Dendritic cell treated with granulocyte-macrophage colony-stimulating factor and Interleukin-4, amounts not matched to agents 40 ng/mL and 50 ng/mL, for 4 days (primary cell): ENCODE data around the gene WDR75.

Experiments
- H3K27ac Mint-ChIP-seq: one replicate; pipeline ENCODE4 v1.8.0; 2022; ENCODE audit warnings: mild to moderate bottlenecking, mixed read lengths
- H3K27me3 Mint-ChIP-seq: one replicate; pipeline ENCODE4 v1.8.0; 2022; ENCODE audit warnings: mild to moderate bottlenecking, mixed read lengths
- H3K36me3 Mint-ChIP-seq: one replicate; pipeline ENCODE4 v1.8.0; 2022; ENCODE audit warnings: low read depth, mixed read lengths
- H3K4me1 Mint-ChIP-seq: one replicate; pipeline ENCODE4 v1.8.0; 2022; ENCODE audit warnings: low read depth, mixed read lengths
- H3K4me3 Mint-ChIP-seq: one replicate; pipeline ENCODE4 v1.8.0; 2022; ENCODE audit warnings: mild to moderate bottlenecking, moderate library complexity, mixed read lengths
- H3K9me3 Mint-ChIP-seq: one replicate; pipeline ENCODE4 v1.8.0; 2022; ENCODE audit warnings: mixed read lengths
- intact Hi-C: fragments of 100-400 bp; cut with micrococcal nuclease; formaldehyde crosslinking; loops from one replicate; pipeline ENCODE4 v1.15.0; 2022

WDR75 gene

GRCh38 chr2:189440947-189441708, at the start of gene WDR75:
WDR75 (plus strand) TSS chr2:189441474; CDS start chr2:189441493, 19 bp downstream.
- Mint-ChIP-seq H3K36me3 (peaks cover 9% of the 10 kb centered on the region), H3K27me3 (peaks cover 2% of the 10 kb centered on the region), H3K27ac (peak within 1 kb of the TSS; percentile 99), H3K9me3 (no peaks in the 10 kb centered on the region), H3K4me1 (no peaks in the 10 kb centered on the region), H3K4me3 (peak within 1 kb of the TSS; percentile 99)
- intact Hi-C loops, result loop anchor here (1.0 to 5.0 kb wide), 2 partner anchors 141 to 343 kb away; partner anchors contain the start of genes ORMDL1, PMS1 and SLC40A1

GRCh38 chr2:189393440-189394111, 47.7 kb upstream of the WDR75 start:
- H3K4me3 Mint-ChIP-seq, result no peak overlapping the region
- no peaks in the 10 kb centered on the region for H3K9me3 Mint-ChIP-seq
- intact Hi-C loops, result no loop called here
- H3K27ac Mint-ChIP-seq, result no peak overlapping the region
- no peaks in the 10 kb centered on the region for H3K4me1 Mint-ChIP-seq
- H3K27me3 Mint-ChIP-seq, result no peaks in the 10 kb centered on the region
- H3K36me3 Mint-ChIP-seq, result no peaks in the 10 kb centered on the region

- no peak overlapping the region for H3K27ac Mint-ChIP-seq
- no peaks in the 10 kb centered on the region for H3K27me3 Mint-ChIP-seq
- no peaks in the 10 kb centered on the region for H3K9me3 Mint-ChIP-seq
- no peak overlapping the region for H3K4me3 Mint-ChIP-seq
- no peaks in the 10 kb centered on the region for H3K4me1 Mint-ChIP-seq
- intact Hi-C loops, result no loop called here
- no peaks in the 10 kb centered on the region for H3K36me3 Mint-ChIP-seq
Observed at GRCh38 chr2:189394525-189394924, 46.7 kb upstream of the WDR75 start.

- intact Hi-C loops, result no loop called here
- H3K27me3 Mint-ChIP-seq, result no peaks in the 10 kb centered on the region
- H3K36me3 Mint-ChIP-seq, result no peaks in the 10 kb centered on the region
- no peaks in the 10 kb centered on the region for H3K4me1 Mint-ChIP-seq
- no peaks in the 10 kb centered on the region for H3K9me3 Mint-ChIP-seq
- H3K4me3 Mint-ChIP-seq, result no peak overlapping the region
- H3K27ac Mint-ChIP-seq, result no peak overlapping the region
Observed at GRCh38 chr2:189402932-189403331, 38.3 kb upstream of the WDR75 start.

GRCh38 chr2:189406586-189407233, 34.6 kb upstream of the WDR75 start:
- intact Hi-C loops, result no loop called here
- Mint-ChIP-seq H3K27ac (no peak overlapping the region), H3K4me3 (no peak overlapping the region), H3K27me3 (no peaks in the 10 kb centered on the region), H3K36me3 (no peaks in the 10 kb centered on the region), H3K4me1 (no peaks in the 10 kb centered on the region), H3K9me3 (no peaks in the 10 kb centered on the region)

- H3K9me3 Mint-ChIP-seq, result no peaks in the 10 kb centered on the region
- H3K36me3 Mint-ChIP-seq, result no peaks in the 10 kb centered on the region
- no peak overlapping the region for H3K27ac Mint-ChIP-seq
- H3K4me1 Mint-ChIP-seq, result no peaks in the 10 kb centered on the region
- intact Hi-C loops, result no loop called here
- H3K4me3 Mint-ChIP-seq, result no peak overlapping the region
- no peaks in the 10 kb centered on the region for H3K27me3 Mint-ChIP-seq
Observed at GRCh38 chr2:189407281-189408209, 33.7 kb upstream of the WDR75 start.

GRCh38 chr2:189408294-189408693, 33.0 kb upstream of the WDR75 start:
- Mint-ChIP-seq H3K27me3 (no peaks in the 10 kb centered on the region), H3K9me3 (no peaks in the 10 kb centered on the region), H3K4me3 (no peak overlapping the region), H3K36me3 (no peaks in the 10 kb centered on the region), H3K4me1 (no peaks in the 10 kb centered on the region), H3K27ac (no peak overlapping the region)
- intact Hi-C loops, result no loop called here

- Mint-ChIP-seq H3K27me3 (no peaks in the 10 kb centered on the region), H3K4me1 (no peaks in the 10 kb centered on the region), H3K27ac (no peak overlapping the region), H3K4me3 (no peak overlapping the region), H3K9me3 (no peaks in the 10 kb centered on the region), H3K36me3 (no peaks in the 10 kb centered on the region)
- intact Hi-C loops, result no loop called here
Observed at GRCh38 chr2:189409131-189409530, 32.1 kb upstream of the WDR75 start.

- Mint-ChIP-seq H3K4me1 (no peaks in the 10 kb centered on the region), H3K9me3 (no peaks in the 10 kb centered on the region), H3K4me3 (no peak overlapping the region), H3K36me3 (no peaks in the 10 kb centered on the region), H3K27ac (no peak overlapping the region), H3K27me3 (no peaks in the 10 kb centered on the region)
- intact Hi-C loops, result loop anchor here (5.0 kb wide), 1 partner anchor 1827 kb away; no protein-coding TSS in a partner anchor
Observed at GRCh38 chr2:189409647-189410046, 31.6 kb upstream of the WDR75 start.

- Mint-ChIP-seq H3K36me3 (no peaks in the 10 kb centered on the region), H3K27me3 (no peaks in the 10 kb centered on the region), H3K27ac (no peak overlapping the region), H3K4me1 (no peaks in the 10 kb centered on the region), H3K4me3 (no peak overlapping the region), H3K9me3 (no peaks in the 10 kb centered on the region)
- intact Hi-C loops, result loop anchor here (1.0 to 5.0 kb wide), 5 partner anchors 270 to 1911 kb away; no protein-coding TSS in a partner anchor
Observed at GRCh38 chr2:189411860-189412259, 29.4 kb upstream of the WDR75 start.

- intact Hi-C loops, result loop anchor here (1.0 to 5.0 kb wide), 5 partner anchors 270 to 1912 kb away; no protein-coding TSS in a partner anchor
- no peak overlapping the region for H3K27ac Mint-ChIP-seq
- no peak overlapping the region for H3K4me3 Mint-ChIP-seq
- no peaks in the 10 kb centered on the region for H3K36me3 Mint-ChIP-seq
- no peaks in the 10 kb centered on the region for H3K4me1 Mint-ChIP-seq
- H3K27me3 Mint-ChIP-seq, result no peaks in the 10 kb centered on the region
- no peaks in the 10 kb centered on the region for H3K9me3 Mint-ChIP-seq
Observed at GRCh38 chr2:189412330-189412953, 28.8 kb upstream of the WDR75 start.

GRCh38 chr2:189413249-189413648, 28.0 kb upstream of the WDR75 start:
- no peak overlapping the region for H3K27ac Mint-ChIP-seq
- no peaks in the 10 kb centered on the region for H3K9me3 Mint-ChIP-seq
- no peaks in the 10 kb centered on the region for H3K36me3 Mint-ChIP-seq
- H3K4me1 Mint-ChIP-seq, result no peaks in the 10 kb centered on the region
- intact Hi-C loops, result loop anchor here (2.0 to 5.0 kb wide), 3 partner anchors 888 to 1912 kb away; no protein-coding TSS in a partner anchor
- no peak overlapping the region for H3K4me3 Mint-ChIP-seq
- no peaks in the 10 kb centered on the region for H3K27me3 Mint-ChIP-seq

GRCh38 chr2:189421644-189422043, 19.6 kb upstream of the WDR75 start:
- H3K9me3 Mint-ChIP-seq, result no peaks in the 10 kb centered on the region
- peaks cover 3% of the 10 kb centered on the region for H3K27me3 Mint-ChIP-seq
- no peaks in the 10 kb centered on the region for H3K4me1 Mint-ChIP-seq
- intact Hi-C loops, result no loop called here
- H3K36me3 Mint-ChIP-seq, result no peaks in the 10 kb centered on the region
- no peak overlapping the region for H3K4me3 Mint-ChIP-seq
- no peak overlapping the region for H3K27ac Mint-ChIP-seq
